PFSK-1 (cell line): ENCODE measurements around the gene KIF13A.

Experiments used
- FOXP2 ChIP-seq: optimal IDR thresholded peaks from 2 replicates; pipeline ENCODE3; 2011; ENCODE audit warnings: borderline replicate concordance, control low read depth, inconsistent platforms; ENCODE audit not compliant: insufficient read depth; ENCODE audit errors: extremely low read length, extremely low read depth
- POLR2AphosphoS5 ChIP-seq: IDR thresholded peaks from 2 replicates; pipeline ENCODE4 v1.6.1; 2012; ENCODE audit warnings: low read depth, mild to moderate bottlenecking, control low read depth, low read length, moderate library complexity
- SIN3A ChIP-seq: IDR thresholded peaks from 2 replicates; pipeline ENCODE4 v1.6.1; 2012; ENCODE audit warnings: mild to moderate bottlenecking, low read length, moderate library complexity, borderline replicate concordance; ENCODE audit not compliant: insufficient read depth
- TAF1 ChIP-seq: IDR thresholded peaks from 2 replicates; pipeline ENCODE4 v1.6.1; 2012; ENCODE audit warnings: low read length, control low read depth, borderline replicate concordance; ENCODE audit not compliant: insufficient read depth
- TF ChIP-seq, protein P1 (sequence below), 2 experiments: IDR thresholded peaks; 2 replicates each; pipeline versions ENCODE4 v1.6.1 to v1.8.0; 2011 to 2012; ENCODE audit warnings: low read depth in 2 of 2, low read length in 2 of 2, control low read depth in 1 of 2, inconsistent platforms in 1 of 2, mild to moderate bottlenecking in 1 of 2, moderate library complexity in 1 of 2; ENCODE audit not compliant: insufficient read depth in 1 of 2

The KIF13A gene

DNA sequence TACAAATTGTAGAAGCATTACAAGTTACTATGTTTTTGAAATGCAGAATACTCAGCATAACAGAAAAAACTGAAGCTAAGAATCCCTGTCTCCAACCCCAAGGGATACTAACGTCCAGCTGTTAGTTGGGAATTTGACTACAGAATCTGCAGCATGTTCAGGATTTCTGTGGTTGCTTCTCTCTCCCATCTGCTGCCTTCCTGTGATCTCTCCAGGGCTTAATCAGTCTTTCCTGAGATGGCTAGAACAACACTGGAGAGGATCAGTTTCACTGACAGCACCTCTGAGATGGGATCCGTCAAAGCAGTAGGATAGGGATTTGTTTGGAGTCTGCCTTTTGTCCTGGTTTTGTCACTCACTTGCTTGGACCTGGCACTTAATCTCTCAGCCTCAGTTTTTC lies 207.4 kb downstream of the KIF13A start:
- TF ChIP-seq FOXP2 (no peak), SIN3A (no peak), POLR2AphosphoS5 (no peak), TAF1 (no peak)
- TF ChIP-seq, protein P1, sequence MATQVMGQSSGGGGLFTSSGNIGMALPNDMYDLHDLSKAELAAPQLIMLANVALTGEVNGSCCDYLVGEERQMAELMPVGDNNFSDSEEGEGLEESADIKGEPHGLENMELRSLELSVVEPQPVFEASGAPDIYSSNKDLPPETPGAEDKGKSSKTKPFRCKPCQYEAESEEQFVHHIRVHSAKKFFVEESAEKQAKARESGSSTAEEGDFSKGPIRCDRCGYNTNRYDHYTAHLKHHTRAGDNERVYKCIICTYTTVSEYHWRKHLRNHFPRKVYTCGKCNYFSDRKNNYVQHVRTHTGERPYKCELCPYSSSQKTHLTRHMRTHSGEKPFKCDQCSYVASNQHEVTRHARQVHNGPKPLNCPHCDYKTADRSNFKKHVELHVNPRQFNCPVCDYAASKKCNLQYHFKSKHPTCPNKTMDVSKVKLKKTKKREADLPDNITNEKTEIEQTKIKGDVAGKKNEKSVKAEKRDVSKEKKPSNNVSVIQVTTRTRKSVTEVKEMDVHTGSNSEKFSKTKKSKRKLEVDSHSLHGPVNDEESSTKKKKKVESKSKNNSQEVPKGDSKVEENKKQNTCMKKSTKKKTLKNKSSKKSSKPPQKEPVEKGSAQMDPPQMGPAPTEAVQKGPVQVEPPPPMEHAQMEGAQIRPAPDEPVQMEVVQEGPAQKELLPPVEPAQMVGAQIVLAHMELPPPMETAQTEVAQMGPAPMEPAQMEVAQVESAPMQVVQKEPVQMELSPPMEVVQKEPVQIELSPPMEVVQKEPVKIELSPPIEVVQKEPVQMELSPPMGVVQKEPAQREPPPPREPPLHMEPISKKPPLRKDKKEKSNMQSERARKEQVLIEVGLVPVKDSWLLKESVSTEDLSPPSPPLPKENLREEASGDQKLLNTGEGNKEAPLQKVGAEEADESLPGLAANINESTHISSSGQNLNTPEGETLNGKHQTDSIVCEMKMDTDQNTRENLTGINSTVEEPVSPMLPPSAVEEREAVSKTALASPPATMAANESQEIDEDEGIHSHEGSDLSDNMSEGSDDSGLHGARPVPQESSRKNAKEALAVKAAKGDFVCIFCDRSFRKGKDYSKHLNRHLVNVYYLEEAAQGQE (IDR thresholded peaks at IDR 0.05; ENCODE audit: insufficient read depth in 1 of 2, low read depth in 2 of 2, low read length in 2 of 2) = no peak

DNA sequence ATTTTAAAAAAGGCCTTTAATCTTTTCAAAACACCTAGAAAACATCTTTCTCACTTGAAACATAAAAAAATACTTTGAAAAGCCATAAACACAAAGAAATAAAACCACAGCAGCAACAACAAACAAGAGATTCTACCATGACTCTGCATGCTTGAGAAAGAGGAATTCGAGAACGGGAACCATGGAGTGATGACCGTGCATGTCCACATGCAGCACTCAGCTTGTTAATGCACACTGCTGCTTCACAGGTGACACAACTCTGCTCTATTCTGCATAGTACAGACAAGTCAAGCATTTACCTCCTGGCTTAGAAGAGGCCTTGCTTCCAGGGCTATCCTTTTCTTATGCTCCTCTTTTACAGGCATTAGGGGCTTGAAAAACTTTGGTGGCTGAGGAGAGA lies 215.8 kb downstream of the KIF13A start:
- TF ChIP-seq, protein P1 (IDR thresholded peaks at IDR 0.05; ENCODE audit: insufficient read depth in 1 of 2, low read depth in 2 of 2, low read length in 2 of 2) = no peak
- TF ChIP-seq FOXP2 = no peak
- no peak for TF ChIP-seq SIN3A
- no peak for TF ChIP-seq POLR2AphosphoS5
- TF ChIP-seq TAF1 = no peak

DNA sequence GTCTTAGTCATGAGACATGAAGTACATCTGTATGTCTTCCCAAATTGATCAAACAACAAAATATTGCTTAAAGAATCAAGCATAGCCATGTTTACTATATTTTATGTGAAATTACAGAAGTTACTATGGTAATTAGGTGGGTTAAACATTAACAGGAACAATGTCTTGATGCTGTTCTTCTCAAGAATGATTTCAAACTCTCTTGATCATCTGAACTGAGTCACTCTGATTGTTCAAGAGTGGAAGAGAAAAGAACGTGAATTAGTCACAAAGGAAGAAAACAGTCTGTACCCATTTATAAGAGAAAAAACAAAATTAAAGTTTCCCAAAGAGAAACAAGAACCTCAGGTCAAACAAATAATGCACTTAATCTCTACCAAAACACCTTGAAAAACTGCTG lies 218.6 kb downstream of the KIF13A start:
- no peak for TF ChIP-seq FOXP2
- no peak for TF ChIP-seq SIN3A
- TF ChIP-seq POLR2AphosphoS5 = no peak
- TF ChIP-seq TAF1 = no peak
- TF ChIP-seq, protein P1 (IDR thresholded peaks at IDR 0.05; ENCODE audit: insufficient read depth in 1 of 2, low read depth in 2 of 2, low read length in 2 of 2) = no peak

DNA sequence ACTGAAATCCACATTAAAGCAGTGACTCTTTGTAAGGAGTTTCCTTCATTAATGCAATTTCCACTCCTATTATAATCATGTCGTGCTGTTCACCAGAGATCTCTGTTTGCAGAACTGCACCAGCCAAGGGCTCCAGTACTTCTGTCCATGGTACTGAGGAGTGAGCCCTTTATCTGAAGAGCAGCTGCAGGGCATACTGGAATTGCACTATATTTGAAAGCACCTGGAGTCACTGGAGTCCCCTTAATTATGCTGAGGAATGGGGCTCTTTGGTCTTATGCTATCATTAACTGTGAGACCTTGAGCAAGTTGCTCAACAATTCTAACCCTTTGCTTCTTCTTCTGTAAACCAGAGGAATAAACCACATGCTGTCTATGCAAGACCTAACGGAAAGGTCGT lies 219.0 kb downstream of the KIF13A start:
- TF ChIP-seq POLR2AphosphoS5 = no peak
- TF ChIP-seq, protein P1 (IDR thresholded peaks at IDR 0.05; ENCODE audit: insufficient read depth in 1 of 2, low read depth in 2 of 2, low read length in 2 of 2) = peak; percentile 88 to 97

DNA sequence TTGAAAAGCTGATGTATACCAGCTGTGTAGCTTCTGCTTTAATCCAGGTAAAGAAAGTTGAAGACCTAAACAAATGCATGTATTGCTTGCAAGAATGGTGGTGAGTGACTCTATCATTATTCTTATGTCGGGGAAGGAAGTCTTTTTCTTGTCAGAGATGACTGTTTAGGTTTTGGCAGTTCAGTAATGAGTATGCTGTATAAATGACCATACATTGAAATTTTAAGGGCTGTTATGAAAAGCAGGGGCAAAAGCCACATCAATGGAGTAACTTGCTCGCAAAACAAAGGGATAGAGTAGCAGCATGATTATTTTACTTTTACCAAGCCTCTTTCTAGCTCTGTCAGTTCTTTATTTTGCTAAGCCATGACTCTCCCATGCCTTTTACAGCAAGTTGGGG lies 224.8 kb downstream of the KIF13A start:
- TF ChIP-seq, protein P1 (IDR thresholded peaks at IDR 0.05; ENCODE audit: insufficient read depth in 1 of 2, low read depth in 2 of 2, low read length in 2 of 2) = no peak
- no peak for TF ChIP-seq TAF1
- TF ChIP-seq SIN3A = no peak
- no peak for TF ChIP-seq FOXP2
- TF ChIP-seq POLR2AphosphoS5 = no peak
